NB4 (cell line): ENCODE results near the gene DYNC1H1.

Experiments
- MAX ChIP-seq: IDR thresholded peaks from 2 replicates; pipeline ENCODE4 v1.6.1; 2011; ENCODE audit warnings: low read depth, low read length
- MYC ChIP-seq: IDR thresholded peaks from 2 replicates; pipeline ENCODE4 v1.6.1; 2011; ENCODE audit warnings: low read depth, low read length
- POLR2A ChIP-seq: IDR thresholded peaks from 2 replicates; pipeline ENCODE4 v1.6.1; 2011; ENCODE audit warnings: mild to moderate bottlenecking; ENCODE audit not compliant: insufficient read length; ENCODE audit errors: extremely low read depth
- TF ChIP-seq, protein P1 (sequence below): IDR thresholded peaks from one replicate; pipeline ENCODE4 v1.5.1; 2012; ENCODE audit warnings: low read depth, low read length

- TF ChIP-seq, protein P1, sequence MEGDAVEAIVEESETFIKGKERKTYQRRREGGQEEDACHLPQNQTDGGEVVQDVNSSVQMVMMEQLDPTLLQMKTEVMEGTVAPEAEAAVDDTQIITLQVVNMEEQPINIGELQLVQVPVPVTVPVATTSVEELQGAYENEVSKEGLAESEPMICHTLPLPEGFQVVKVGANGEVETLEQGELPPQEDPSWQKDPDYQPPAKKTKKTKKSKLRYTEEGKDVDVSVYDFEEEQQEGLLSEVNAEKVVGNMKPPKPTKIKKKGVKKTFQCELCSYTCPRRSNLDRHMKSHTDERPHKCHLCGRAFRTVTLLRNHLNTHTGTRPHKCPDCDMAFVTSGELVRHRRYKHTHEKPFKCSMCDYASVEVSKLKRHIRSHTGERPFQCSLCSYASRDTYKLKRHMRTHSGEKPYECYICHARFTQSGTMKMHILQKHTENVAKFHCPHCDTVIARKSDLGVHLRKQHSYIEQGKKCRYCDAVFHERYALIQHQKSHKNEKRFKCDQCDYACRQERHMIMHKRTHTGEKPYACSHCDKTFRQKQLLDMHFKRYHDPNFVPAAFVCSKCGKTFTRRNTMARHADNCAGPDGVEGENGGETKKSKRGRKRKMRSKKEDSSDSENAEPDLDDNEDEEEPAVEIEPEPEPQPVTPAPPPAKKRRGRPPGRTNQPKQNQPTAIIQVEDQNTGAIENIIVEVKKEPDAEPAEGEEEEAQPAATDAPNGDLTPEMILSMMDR: no peak
- TF ChIP-seq POLR2A (no peak), MAX (no peak), MYC (no peak)
Measured at GRCh38 chr14:102019006-102019540, 54.7 kb downstream of the DYNC1H1 start.
